OCI-LY3 (cell line): ENCODE results near the gene MYH9.

ENCODE experiments used
- CTCF ChIP-seq: fragments of 200-600, 300-600 bp; sonication (generic); IDR thresholded peaks from 2 replicates; pipeline ENCODE4 v1.5.1; 2014; ENCODE audit warnings: antibody characterized with exemption, low read length, low read depth
- EZH2phosphoT487 ChIP-seq: fragments of 200-600 bp; shearing (Covaris generic); IDR thresholded peaks from 2 replicates; pipeline ENCODE4 v1.6.1; 2018; ENCODE audit warnings: antibody characterized with exemption, mixed run types, low read depth

- TF ChIP-seq CTCF (no peak), EZH2phosphoT487 (no peak)
Observed at GRCh38 chr22:36360011-36360410, 27.8 kb downstream of the MYH9 start.
